ENCODE results near the gene ADAMTS12.

GRCh38 chr5:33772380-33772897 lies 119.4 kb downstream of the ADAMTS12 start:
- no peak for TF ChIP-seq CTCF (optimal IDR thresholded peaks at IDR 0.05 in 1 of 3, IDR thresholded peaks at IDR 0.05 in 1 of 3, conservative IDR thresholded peaks at IDR 0.05 in 1 of 3; ENCODE audit: extremely low read depth in 1 of 3, insufficient read depth in 2 of 3, low read length in 3 of 3)
- TF ChIP-seq EZH2 (IDR thresholded peaks at IDR 0.05; ENCODE audit: low read length): no peak
